ENCODE data around the gene ATP6V0E2. TPM values are rescaled to one million over a fixed set of nuclear protein-coding genes. Genes with fewer than 3 reads are reported as not detected.

ATP6V0E2 gene
- total RNA-seq, 1 donor = 11.2 TPM

GRCh38 chr7:149866779-149867447, 6.9 kb upstream of the ATP6V0E2 start:
- DNase-seq (ENCODE audit: low read depth) = peak; percentile 13
- no peak for TF ChIP-seq CTCF (IDR thresholded peaks at IDR 0.05; ENCODE audit: insufficient read depth, low read depth, low read length)

GRCh38 chr7:149867762-149868622, 5.8 kb upstream of the ATP6V0E2 start:
- TF ChIP-seq CTCF (IDR thresholded peaks at IDR 0.05; ENCODE audit: insufficient read depth, low read depth, low read length) = no peak
- DNase-seq (ENCODE audit: low read depth) = no peak
- H3K4me3 ChIP-seq (ENCODE audit: low read depth, low read length) = no peak overlapping the region

More at GRCh38 chr7:149866779-149867447, 6.9 kb upstream of the ATP6V0E2 start:
- no peak overlapping the region for H3K4me3 ChIP-seq (ENCODE audit: low read depth, low read length)

GRCh38 chr7:149868623-149869290, 5.0 kb upstream of the ATP6V0E2 start:
- no peak for DNase-seq (ENCODE audit: low read depth)
- no peak overlapping the region for H3K4me3 ChIP-seq (ENCODE audit: low read depth, low read length)
- no peak for TF ChIP-seq CTCF (IDR thresholded peaks at IDR 0.05; ENCODE audit: insufficient read depth, low read depth, low read length)

GRCh38 chr7:149869291-149869650, 4.5 kb upstream of the ATP6V0E2 start:
- H3K4me3 ChIP-seq (ENCODE audit: low read depth, low read length) = no peak overlapping the region
- no peak for DNase-seq (ENCODE audit: low read depth)
- no peak for TF ChIP-seq CTCF (IDR thresholded peaks at IDR 0.05; ENCODE audit: insufficient read depth, low read depth, low read length)

- DNase-seq (ENCODE audit: low read depth) = no peak
- H3K4me3 ChIP-seq (ENCODE audit: low read depth, low read length) = no peak overlapping the region
Measured at GRCh38 chr7:149869867-149870266, 3.9 kb upstream of the ATP6V0E2 start.

GRCh38 chr7:149870274-149870673, 3.5 kb upstream of the ATP6V0E2 start:
- DNase-seq (ENCODE audit: low read depth) = no peak
- TF ChIP-seq CTCF (IDR thresholded peaks at IDR 0.05; ENCODE audit: insufficient read depth, low read depth, low read length) = no peak
- no peak overlapping the region for H3K4me3 ChIP-seq (ENCODE audit: low read depth, low read length)

More at GRCh38 chr7:149869867-149870266, 3.9 kb upstream of the ATP6V0E2 start:
- no peak for TF ChIP-seq CTCF (IDR thresholded peaks at IDR 0.05; ENCODE audit: insufficient read depth, low read depth, low read length)
